ENCODE data around the gene TEX14.

- TF ChIP-seq CTCF (IDR thresholded peaks at IDR 0.05), result peak; percentile 72 to 96 (median 82)
- no peak for TF ChIP-seq POLR2AphosphoS5 (IDR thresholded peaks at IDR 0.05)
Measured at GRCh38 chr17:58587713-58588117, 104.1 kb downstream of the TEX14 start.
